ENCODE data around the gene LAPTM5.
"Not testable (repeated sequence)": the region's sequence is repeated elsewhere in the genome, so short reads cannot be mapped to it uniquely, and the experiment has no call there.

Gene LAPTM5

GRCh38 chr1:30768830-30769718 is 11.5 kb upstream of the LAPTM5 start:
- DNase-seq = no peak

- DNase-seq = no peak
Measured at GRCh38 chr1:30768159-30768829, 10.7 kb upstream of the LAPTM5 start.

- DNase-seq = not testable (repeated sequence)
Measured at GRCh38 chr1:30766948-30767347, 9.4 kb upstream of the LAPTM5 start.

DNA sequence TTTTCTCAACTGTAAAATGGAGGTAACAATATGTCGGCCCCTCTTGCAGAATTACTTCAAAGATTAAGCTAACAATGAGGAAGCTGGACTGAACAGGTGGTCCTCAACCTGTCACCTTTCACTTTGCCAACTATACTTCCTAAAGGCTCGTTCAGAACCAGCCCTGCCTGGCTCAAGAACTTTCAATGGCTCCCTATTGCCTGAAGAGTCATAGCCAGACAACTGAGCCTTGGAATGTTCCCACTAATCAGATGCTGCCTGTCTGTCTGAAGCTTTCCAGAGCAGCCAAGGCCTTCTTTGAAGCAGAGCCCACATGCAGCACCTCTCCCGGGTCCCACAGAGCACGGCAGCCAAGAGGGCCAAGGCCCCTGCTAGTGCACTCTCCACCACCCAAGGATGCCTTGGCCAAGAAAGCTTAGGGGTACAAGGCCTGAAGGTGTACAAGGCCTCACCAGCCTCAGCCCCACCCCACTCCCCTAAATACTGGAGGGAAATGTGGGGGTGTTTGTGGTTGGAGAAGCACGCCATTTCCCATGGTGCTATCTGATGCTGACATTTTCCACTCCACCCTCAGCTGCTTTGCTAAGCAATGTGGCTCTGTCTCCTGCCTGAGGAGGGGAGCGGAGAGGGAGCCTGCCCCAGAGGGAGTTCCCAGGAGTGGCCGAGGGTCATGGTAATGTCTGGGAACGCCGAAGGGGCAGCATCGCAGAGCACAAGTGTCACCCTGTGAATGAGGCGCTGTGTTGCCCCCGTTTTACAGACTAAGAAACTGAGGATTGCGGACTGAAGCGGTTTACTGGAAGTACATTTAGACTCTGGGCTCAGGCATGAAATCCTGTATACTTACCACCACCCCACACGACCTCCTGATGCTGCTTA is 8.2 kb upstream of the LAPTM5 start:
- no peak for DNase-seq

GRCh38 chr1:30764939-30765555 is 7.5 kb upstream of the LAPTM5 start:
- DNase-seq = no peak

DNA sequence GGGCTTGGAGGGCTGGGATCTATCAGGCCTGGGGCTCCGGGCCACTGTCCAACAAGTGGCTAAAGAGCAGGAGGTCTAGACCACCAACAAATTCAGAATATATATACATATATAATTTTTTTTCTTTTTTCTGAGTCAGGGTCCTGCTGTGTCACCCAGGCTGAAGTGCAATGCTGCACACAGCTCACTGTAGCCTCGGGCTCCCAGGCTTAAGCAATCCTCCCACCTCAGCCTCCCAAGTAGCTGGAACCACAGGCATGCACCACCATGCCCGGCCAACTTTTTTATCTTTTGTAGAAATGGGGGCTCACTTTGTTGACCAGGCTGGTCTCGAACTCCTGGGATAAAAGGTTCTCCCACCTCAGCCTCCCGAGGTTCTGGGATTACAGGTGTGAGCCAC is 6.8 kb upstream of the LAPTM5 start:
- DNase-seq = no peak

DNA sequence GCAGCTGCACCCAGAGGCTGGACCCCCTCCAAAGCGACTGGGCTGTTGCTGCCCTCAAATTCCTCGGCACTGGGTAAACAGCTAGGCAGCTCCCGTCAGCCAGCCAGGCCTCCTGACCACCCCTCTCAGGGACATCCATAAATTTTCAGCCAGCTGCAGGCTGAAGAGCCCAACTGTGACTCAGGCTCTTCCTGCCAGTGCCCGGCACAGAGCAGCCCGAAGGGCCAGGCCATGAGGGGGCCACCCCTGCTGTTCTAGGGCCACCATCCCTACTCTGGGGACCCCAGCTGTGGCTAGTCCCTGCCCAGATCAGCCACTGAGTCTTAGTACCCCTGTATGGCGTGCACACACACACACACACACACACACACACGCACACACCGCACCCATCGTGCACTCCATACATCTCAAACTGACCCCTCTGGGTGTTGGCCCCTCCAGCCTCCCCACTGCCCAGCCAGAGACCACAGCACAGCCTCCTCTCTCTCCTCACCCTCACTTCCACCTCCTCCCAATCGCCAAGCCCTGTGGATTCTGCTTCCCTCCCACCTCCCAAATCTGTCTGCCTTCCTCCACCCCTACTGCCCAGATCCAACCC is 6.2 kb upstream of the LAPTM5 start:
- no peak for DNase-seq

GRCh38 chr1:30762930-30763650 is 5.5 kb upstream of the LAPTM5 start:
- DNase-seq = no peak

DNA sequence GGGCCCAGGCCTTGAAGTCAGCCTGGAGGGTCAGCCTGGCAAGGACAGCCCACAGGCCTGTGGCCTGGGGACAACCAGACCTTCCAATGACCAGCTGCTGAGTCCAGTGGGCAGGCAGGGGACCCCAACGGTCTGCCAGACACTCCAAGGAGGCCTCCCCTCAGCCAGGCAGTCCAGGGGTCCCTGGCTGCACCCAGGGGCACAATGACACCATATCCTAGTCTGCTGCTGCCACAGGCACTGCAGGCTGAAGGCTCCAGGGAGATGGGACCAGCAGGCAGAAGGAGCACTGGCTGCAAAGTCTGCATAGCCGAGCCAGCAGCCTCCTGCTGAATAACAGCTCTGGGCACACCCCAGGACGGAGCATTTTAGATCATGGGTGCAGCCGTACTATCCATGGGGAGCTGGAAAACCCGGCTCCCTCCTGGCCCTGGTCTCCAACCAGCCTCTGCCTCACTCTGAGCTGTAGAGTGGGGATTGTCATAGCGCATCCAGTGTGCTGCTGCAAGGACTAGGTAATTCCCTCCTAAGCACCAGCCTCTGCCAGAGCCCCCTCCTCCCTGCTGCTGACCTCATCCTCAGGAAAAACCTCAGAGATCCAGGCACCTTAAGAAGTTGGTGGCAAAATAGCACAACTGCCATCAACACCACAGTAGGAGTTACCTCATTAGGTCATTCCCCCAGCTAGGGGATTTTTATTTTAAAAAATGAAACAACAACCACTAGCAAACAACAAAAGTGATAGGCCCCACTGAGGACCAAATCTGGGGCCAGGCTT is 4.8 kb upstream of the LAPTM5 start:
- no peak for DNase-seq

DNA sequence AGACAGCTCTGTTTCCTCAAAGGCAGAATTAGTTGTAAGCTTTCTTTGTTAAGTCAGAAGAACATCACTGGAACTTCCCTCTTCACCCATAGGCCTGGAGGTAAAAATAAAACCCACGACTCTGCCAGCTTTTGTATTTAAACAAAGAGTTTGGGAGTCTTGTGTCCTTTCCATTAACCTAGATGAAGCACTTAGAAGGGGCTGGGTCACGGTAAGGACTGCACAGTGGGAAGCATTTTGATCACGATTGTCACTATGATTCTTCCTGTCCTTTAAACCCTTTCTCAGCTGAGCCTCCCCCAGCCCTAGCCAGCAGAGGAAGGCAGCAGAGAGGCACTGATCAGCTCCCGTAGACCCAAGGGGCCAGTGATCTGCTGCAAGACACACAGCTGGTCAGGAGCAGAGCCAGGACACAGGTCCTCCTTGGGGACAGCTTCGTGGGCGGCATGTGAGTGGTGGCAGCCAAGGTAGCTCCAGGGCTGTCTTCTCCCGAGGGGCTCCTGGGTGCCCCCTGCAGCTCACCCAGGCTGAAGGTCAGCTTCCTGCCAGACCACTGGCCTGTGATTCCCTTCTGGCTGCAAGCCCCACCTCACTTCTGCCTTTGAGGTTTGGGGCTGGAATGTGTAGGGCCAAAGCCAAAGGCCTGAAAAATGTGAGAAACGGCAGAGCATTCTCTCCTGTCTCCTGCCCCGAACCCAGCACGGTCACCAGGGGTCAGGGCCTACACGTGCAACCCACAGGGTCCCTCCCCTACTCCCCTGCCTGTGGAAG is 4.0 kb upstream of the LAPTM5 start:
- no peak for DNase-seq

DNA sequence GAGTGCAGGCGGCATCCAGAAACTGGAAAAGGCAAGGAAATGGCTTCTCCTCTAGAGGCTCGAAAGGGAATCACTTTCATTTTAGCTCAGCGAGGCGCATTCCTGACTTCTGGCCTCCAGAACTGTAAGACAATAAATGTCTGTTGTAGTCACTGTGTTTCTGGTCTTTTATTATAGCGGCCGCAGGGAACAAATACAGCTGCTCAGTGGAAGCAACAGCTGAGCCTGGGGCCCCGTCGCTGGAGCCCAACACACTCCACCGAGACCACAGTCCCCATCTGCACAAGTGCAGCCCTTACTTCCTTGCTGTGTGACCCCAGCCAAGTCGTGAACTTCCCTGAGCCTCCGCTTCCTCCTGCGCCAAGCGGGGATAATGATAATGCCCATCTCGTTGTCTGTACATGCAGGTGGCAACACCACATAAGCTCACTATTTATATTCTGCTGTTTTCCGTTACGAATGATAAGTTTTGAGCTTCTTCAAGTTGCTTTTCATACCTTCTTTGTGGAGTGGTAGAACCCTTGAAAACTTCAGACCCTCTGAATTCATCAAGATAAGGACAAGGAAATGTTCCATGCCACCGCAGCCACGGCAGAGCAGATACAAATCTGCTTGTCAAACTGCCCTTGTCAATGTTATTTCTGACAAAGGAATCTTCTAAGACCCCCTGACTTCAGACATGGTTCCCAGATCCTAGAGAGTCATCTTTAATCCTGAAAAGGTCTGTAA is 3.2 kb upstream of the LAPTM5 start:
- no peak for DNase-seq

DNA sequence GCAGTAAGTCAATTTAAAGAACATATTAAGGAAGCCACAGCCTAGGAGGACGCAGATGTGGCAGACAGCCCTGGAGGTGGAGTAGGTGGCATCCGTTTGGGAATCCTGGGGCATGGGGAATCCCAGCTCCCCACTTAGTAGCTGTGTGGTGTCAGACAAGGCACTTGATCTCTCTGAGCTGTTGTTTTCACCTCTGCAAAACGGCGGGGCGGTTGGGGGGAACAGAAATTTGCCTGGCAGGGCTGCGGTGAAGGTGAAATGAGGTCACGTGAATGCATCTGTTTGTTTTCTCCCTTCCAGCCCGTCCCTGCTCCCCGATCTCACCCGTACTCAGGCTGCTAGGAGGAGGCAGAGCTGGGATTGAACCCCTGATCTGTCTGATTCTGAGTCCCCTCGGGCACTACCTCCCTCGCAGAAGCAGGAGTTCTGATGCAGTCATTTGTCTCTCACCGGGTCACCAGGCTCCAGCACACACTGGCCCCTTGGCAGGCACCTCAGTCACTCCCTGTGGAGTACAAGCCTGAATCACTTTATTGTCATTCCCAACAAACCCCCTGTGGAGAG is 2.2 kb upstream of the LAPTM5 start:
- peak; percentile 66 for DNase-seq

DNA sequence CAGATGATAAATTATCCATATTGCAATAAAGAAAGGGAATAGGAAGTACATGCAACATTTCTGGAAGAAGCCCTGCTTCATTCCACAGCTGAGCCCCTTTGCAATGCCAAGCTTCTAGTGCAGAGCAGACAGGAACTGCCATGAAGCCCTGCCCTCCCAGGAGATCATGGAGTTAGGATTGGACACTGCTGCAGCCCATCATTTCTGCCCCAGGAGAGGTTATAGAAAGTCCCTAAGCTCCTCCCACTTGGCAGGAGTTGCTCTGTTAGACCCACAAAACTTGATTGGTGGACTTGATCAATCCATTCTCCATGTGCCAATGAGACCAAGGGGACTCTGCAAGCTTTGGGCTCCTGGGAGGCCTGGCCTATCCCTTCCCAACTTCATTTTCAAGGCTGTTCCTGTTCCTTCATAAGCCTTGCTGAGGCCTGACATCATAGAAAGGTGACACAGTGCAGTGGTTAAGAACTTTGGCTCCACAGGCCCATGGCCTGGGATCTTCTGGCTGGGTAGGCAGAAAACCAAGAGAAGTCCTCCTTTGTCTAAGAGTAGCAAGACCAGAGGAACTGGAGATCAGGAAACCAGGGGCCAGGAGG is 1.3 kb upstream of the LAPTM5 start:
- DNase-seq = no peak

DNA sequence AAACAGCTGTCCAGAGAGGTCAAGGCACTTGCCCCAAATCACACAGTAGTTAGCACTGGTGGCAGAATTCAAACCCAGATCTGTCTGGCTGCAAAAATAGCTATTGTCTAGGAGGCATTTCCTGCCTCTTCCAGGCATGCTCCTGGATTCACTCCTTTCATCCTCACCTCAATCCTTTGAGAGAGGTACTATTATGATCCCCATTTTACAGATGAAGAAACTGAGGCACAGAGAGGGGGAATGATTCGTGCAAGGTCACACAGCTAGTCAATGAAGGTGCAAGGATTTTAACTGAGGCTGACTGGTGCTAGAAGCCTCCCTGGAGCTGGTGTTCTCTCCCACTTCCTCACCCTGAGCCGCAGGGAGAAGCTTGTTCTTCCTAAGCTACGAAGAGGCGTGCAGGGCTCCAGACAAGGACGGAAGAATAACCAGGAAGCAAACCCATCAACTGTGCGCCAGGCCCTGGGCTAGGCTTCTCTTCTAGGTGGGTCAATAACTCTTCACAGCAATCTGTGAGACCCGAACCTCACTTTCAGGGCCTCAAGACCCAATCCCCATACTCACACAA is 631 bp upstream of the LAPTM5 start:
- no peak for DNase-seq

DNA sequence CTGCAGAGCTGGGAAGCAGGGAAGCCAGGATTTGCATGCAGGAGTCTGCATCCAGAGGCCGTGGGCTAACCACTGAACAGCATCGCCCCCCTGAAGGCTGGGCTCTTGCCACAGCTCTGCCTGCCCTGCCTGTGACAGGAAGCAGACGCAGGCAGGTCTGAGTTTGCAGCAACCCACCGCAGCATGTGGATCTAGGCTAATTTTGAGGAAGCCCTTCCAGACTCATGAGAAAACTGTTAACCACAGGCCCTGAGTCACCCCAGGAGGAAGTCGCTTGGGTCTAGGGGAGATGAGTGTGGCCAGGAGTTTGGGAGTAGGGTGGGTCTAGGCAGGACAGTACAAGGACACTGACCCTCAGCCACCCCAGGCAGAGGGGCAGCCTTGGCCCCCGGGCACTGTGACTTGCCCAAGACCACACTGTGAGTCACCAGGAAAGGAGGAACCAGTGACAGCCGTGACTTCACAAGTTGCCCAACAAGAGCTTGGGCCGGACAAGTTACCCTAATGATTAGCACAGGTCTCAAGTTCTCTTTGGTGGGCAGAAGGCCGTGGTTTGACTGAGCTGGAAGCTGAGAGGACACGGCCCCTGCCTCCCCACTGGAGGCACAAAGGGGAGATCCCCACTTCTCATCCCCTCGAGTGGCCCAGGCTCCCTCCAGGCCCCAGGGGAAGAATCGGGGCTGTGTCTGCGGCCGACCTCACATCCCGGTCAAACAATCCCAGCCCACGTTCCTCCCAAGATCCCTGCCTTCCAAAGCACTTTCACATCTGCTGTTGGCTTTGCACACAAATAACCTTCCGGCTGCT is 826 bp downstream of the LAPTM5 start:
- peak; percentile 50 for DNase-seq

GRCh38 chr1:30756206-30756544 is 1.4 kb downstream of the LAPTM5 start:
- DNase-seq = no peak

- DNase-seq = no peak
Measured at GRCh38 chr1:30755746-30756145, 1.8 kb downstream of the LAPTM5 start.

- no peak for DNase-seq
Measured at GRCh38 chr1:30755334-30755733, 2.2 kb downstream of the LAPTM5 start.
